Adrenal gland (tissue), 12 donors: Measurements from ENCODE around the gene PIK3R3. TPM values are rescaled to one million over a fixed set of nuclear protein-coding genes. Genes with fewer than 3 reads are reported as not detected.

ENCODE experiments used
- DNase-seq, 7 donors: peaks; one replicate each; pipeline ENCODE4 v3.0.0-alpha.2; 2019 to 2020
- H3K27ac ChIP-seq, 5 donors: fragments of 200-600 bp; sonication (generic) in 4 of 5; 1 replicate in 3 of 5; 2 replicates in 2 of 5; pipeline versions ENCODE4 v1.5.1 to v1.8.0; 2016 to 2020; ENCODE audit warnings: mild to moderate bottlenecking in 1 of 5
- H3K27me3 ChIP-seq: fragments of 200-600 bp; 2 replicates; pipeline ENCODE4 v1.8.0; 2021
- H3K36me3 ChIP-seq, 2 donors: fragments of 200-600 bp; replicated peaks in 1 of 2; 1 replicate in 1 of 2; 2 replicates in 1 of 2; pipeline versions ENCODE4 v1.5.1 to v1.8.0; 2018 to 2022
- H3K4me1 ChIP-seq, 2 donors: fragments of 200-600 bp; replicated peaks in 1 of 2; 1 replicate in 1 of 2; 2 replicates in 1 of 2; pipeline versions ENCODE4 v1.5.1 to v1.8.0; 2018 to 2021
- H3K4me3 ChIP-seq, 4 donors: fragments of 200-600 bp; sonication (generic) in 3 of 4; one replicate each; pipeline ENCODE4 v1.5.1; 2016 to 2018
- H3K9me3 ChIP-seq, 3 donors: fragments of 200-600 bp; sonication (generic) in 1 of 3; replicated peaks in 1 of 3; 1 replicate in 2 of 3; 2 replicates in 1 of 3; pipeline versions ENCODE4 v1.5.1 to v1.8.0; 2016 to 2021
- CTCF ChIP-seq, 6 experiments: fragments of 450-650 bp in 4 of 6; fragments of 200-600 bp in 2 of 6; sonication (generic) in 1 of 6; IDR thresholded peaks; 1 replicate in 5 of 6; 2 replicates in 1 of 6; pipeline versions ENCODE4 v1.5.1 to v1.8.0; 2016 to 2021; ENCODE audit warnings: antibody characterized with exemption in 6 of 6, mild to moderate bottlenecking in 2 of 6, moderate library complexity in 1 of 6
- POLR2A ChIP-seq, 2 donors: fragments of 450-650 bp; IDR thresholded peaks; one replicate each; pipeline ENCODE4 v1.6.1; 2017; ENCODE audit warnings: antibody characterized with exemption in 2 of 2, mild to moderate bottlenecking in 2 of 2, moderate library complexity in 1 of 2
- WGBS, 4 donors: extraction: QIAGEN DNeasy Blood & Tissue Kit in 2 of 4; methylation state at CpG; one replicate each; pipeline versions ENCODE4 v1.1.5 to v1.1.7; 2013 to 2017; 5-methylcytosine and 5-hydroxymethylcytosine counted together
- intact Hi-C, 2 donors: fragments of 100-400 bp; cut with DNase I; formaldehyde crosslinking; loops; one replicate each; pipeline versions ENCODE4 v1.14.1 to v1.15.0; 2022 to 2023
- polyA plus RNA-seq, 3 donors: library from polyadenylated mRNA; stranded (reverse); fragments of 200-250 nt in 2 of 3; fragments of 350-450 nt in 1 of 3; fragmentation: Illumina TruSeq in 1 of 3; extraction: RNeasy Lipid Tissue Mini Kit (QIAGEN cat#74804) in 1 of 3; gene quantifications; one replicate each; pipeline ENCODE4 v1.2.3, GENCODE V29; 2013 to 2014
- total RNA-seq, 9 donors: library from RNA; depleted of rRNA in 4 of 9; stranded (reverse); fragments of >200 nt in 4 of 9; fragments of 120-200 nt in 1 of 9; fragmentation: NEBNext Ultra II Directional in 1 of 9; extraction: Animal tissue kit (Norgen Biotek cat#: 25700) in 1 of 9; gene quantifications; one replicate each; pipeline versions ENCODE4 v1.1.0 to v1.2.4, GENCODE V29; 2013 to 2023
- donor health status: healthy with polysubstance abuse.
- donor health status: Bipolar disorder and iron deficiency.
- donor health status: DM: yes; HTN: yes; CAD: no.
- donor health status: DM: no; HTN: no; CAD: no.
- donor health status: DM: no; HTN: no; CAD: no.
- donor health status: DM: yes; HTN: yes; CAD: no.

PIK3R3 gene
- total and polyA plus RNA-seq, 12 donors: 6.5 to 47.3 (median 21.1) TPM

- Histone ChIP-seq H3K4me3 (no peak overlapping the region), H3K27ac (no peak overlapping the region), H3K36me3 (no peaks in the 10 kb centered on the region), H3K4me1 (peaks cover 0 to 5% of the 10 kb centered on the region in 2 donors), H3K9me3 (no peaks in the 10 kb centered on the region), H3K27me3 (no peaks in the 10 kb centered on the region)
- 83 to 94% (median 85%) methylated on average over 1 of the region's 1 CpG for WGBS, 4 donors
- TF ChIP-seq CTCF (IDR thresholded peaks at IDR 0.05) (no peak), POLR2A (IDR thresholded peaks at IDR 0.05) (no peak)
- DNase-seq: no peak
- intact Hi-C loops: loop anchor here in 1 of 2 donors (10.0 kb wide), 1 partner anchor 56 kb away; no protein-coding TSS in a partner anchor
Observed at GRCh38 chr1:46110521-46110920, 21.9 kb downstream of the PIK3R3 start.

- Histone ChIP-seq H3K9me3 (no peaks in the 10 kb centered on the region), H3K27me3 (no peaks in the 10 kb centered on the region), H3K4me1 (no peaks in the 10 kb centered on the region), H3K27ac (no peak overlapping the region), H3K36me3 (no peaks in the 10 kb centered on the region), H3K4me3 (no peak overlapping the region)
- WGBS, 4 donors: 87 to 95% (median 89%) methylated on average over 6 of the region's 6 CpGs
- no peak for DNase-seq
- TF ChIP-seq POLR2A (IDR thresholded peaks at IDR 0.05) (no peak), CTCF (IDR thresholded peaks at IDR 0.05) (no peak)
- intact Hi-C loops: no loop called here
Observed at GRCh38 chr1:46102769-46103476, 29.5 kb downstream of the PIK3R3 start.

GRCh38 chr1:46099215-46099614 lies 33.2 kb downstream of the PIK3R3 start:
- no peaks in the 10 kb centered on the region for H3K4me1 ChIP-seq
- TF ChIP-seq POLR2A (IDR thresholded peaks at IDR 0.05): no peak
- TF ChIP-seq CTCF (IDR thresholded peaks at IDR 0.05): no peak
- no peaks in the 10 kb centered on the region for H3K9me3 ChIP-seq
- H3K4me3 ChIP-seq: no peak overlapping the region
- H3K27me3 ChIP-seq: no peaks in the 10 kb centered on the region
- WGBS, 4 donors: 97 to 100% (median 97%) methylated on average over 1 of the region's 1 CpG
- intact Hi-C loops: no loop called here
- DNase-seq: no peak
- H3K36me3 ChIP-seq: no peaks in the 10 kb centered on the region
- no peak overlapping the region for H3K27ac ChIP-seq

GRCh38 chr1:46098027-46098712 lies 34.3 kb downstream of the PIK3R3 start:
- H3K9me3 ChIP-seq: no peaks in the 10 kb centered on the region
- TF ChIP-seq POLR2A (IDR thresholded peaks at IDR 0.05) (no peak), CTCF (IDR thresholded peaks at IDR 0.05) (no peak)
- no peak overlapping the region for H3K27ac ChIP-seq
- DNase-seq: no peak
- H3K4me1 ChIP-seq: no peaks in the 10 kb centered on the region
- H3K4me3 ChIP-seq: no peak overlapping the region
- intact Hi-C loops: no loop called here
- H3K27me3 ChIP-seq: no peaks in the 10 kb centered on the region
- no peaks in the 10 kb centered on the region for H3K36me3 ChIP-seq
- 90 to 93% (median 92%) methylated on average over 3 of the region's 3 CpGs for WGBS, 4 donors
